BLaER1 (cell line): Measurements from ENCODE around the gene ACVR2B.
A peak's percentile ranks its signal among the peaks of the same experiment; 100 is the strongest.

Experiments used
- H3K27ac ChIP-seq: shearing (Covaris generic); formaldehyde crosslinking; 2 replicates; pipeline ENCODE4 v1.8.1; 2022
- H3K27me3 ChIP-seq: shearing (Covaris generic); formaldehyde crosslinking; 2 replicates; pipeline ENCODE4 v1.8.1; 2022
- H3K36me3 ChIP-seq: shearing (Covaris generic); formaldehyde crosslinking; 2 replicates; pipeline ENCODE4 v1.8.1; 2022
- H3K4me1 ChIP-seq: shearing (Covaris generic); formaldehyde crosslinking; 2 replicates; pipeline ENCODE4 v1.8.1; 2022
- H3K4me2 ChIP-seq: shearing (Covaris generic); formaldehyde crosslinking; 2 replicates; pipeline ENCODE4 v1.8.1; 2022
- H3K4me3 ChIP-seq: shearing (Covaris generic); formaldehyde crosslinking; 2 replicates; pipeline ENCODE4 v1.8.1; 2022
- H3K9ac ChIP-seq: shearing (Covaris generic); formaldehyde crosslinking; 2 replicates; pipeline ENCODE4 v1.8.1; 2022
- H3K9me3 ChIP-seq: shearing (Covaris generic); formaldehyde crosslinking; 2 replicates; pipeline ENCODE4 v1.8.1; 2022
- H4K20me1 ChIP-seq: shearing (Covaris generic); formaldehyde crosslinking; 2 replicates; pipeline ENCODE4 v1.8.1; 2022
- Cebpa-rat ChIP-seq: shearing (Covaris generic); IDR thresholded peaks from 2 replicates; pipeline ENCODE4 v1.8.1; 2022

The ACVR2B gene

GRCh38 chr3:38500688-38501417, 47.2 kb downstream of the ACVR2B start:
- Histone ChIP-seq H3K27ac (no peak overlapping the region), H3K4me3 (no peak overlapping the region), H3K4me1 (peaks cover 12% of the 10 kb centered on the region), H3K4me2 (no peak overlapping the region), H3K36me3 (peaks cover 47% of the 10 kb centered on the region), H3K9ac (no peak overlapping the region), H3K27me3 (no peaks in the 10 kb centered on the region), H4K20me1 (no peaks in the 10 kb centered on the region), H3K9me3 (no peaks in the 10 kb centered on the region)
- no peak for TF ChIP-seq Cebpa-rat

- Histone ChIP-seq H3K36me3 (peaks cover 51% of the 10 kb centered on the region), H3K9ac (no peak overlapping the region), H3K4me1 (no peaks in the 10 kb centered on the region), H3K27ac (no peak overlapping the region), H3K9me3 (no peaks in the 10 kb centered on the region), H4K20me1 (no peaks in the 10 kb centered on the region), H3K4me2 (no peak overlapping the region), H3K27me3 (no peaks in the 10 kb centered on the region), H3K4me3 (no peak overlapping the region)
- TF ChIP-seq Cebpa-rat: no peak
Measured at GRCh38 chr3:38507120-38507519, 53.4 kb downstream of the ACVR2B start.

GRCh38 chr3:38509732-38510131, 56.0 kb downstream of the ACVR2B start:
- Histone ChIP-seq H3K27me3 (no peaks in the 10 kb centered on the region), H3K36me3 (peaks cover 56% of the 10 kb centered on the region), H3K9me3 (no peaks in the 10 kb centered on the region), H3K9ac (no peak overlapping the region), H3K4me3 (no peak overlapping the region), H3K27ac (no peak overlapping the region), H4K20me1 (no peaks in the 10 kb centered on the region), H3K4me2 (no peak overlapping the region), H3K4me1 (no peaks in the 10 kb centered on the region)
- TF ChIP-seq Cebpa-rat: no peak

- Histone ChIP-seq H3K36me3 (peaks cover 59% of the 10 kb centered on the region), H3K27ac (no peak overlapping the region), H3K4me2 (no peak overlapping the region), H3K4me3 (no peak overlapping the region), H3K4me1 (no peaks in the 10 kb centered on the region), H4K20me1 (no peaks in the 10 kb centered on the region), H3K9ac (no peak overlapping the region), H3K9me3 (no peaks in the 10 kb centered on the region), H3K27me3 (no peaks in the 10 kb centered on the region)
- TF ChIP-seq Cebpa-rat: no peak
Measured at GRCh38 chr3:38510631-38511030, 56.9 kb downstream of the ACVR2B start.

- Histone ChIP-seq H3K9ac (no peak overlapping the region), H3K4me1 (no peaks in the 10 kb centered on the region), H3K27me3 (no peaks in the 10 kb centered on the region), H3K4me2 (no peak overlapping the region), H3K9me3 (no peaks in the 10 kb centered on the region), H3K36me3 (peaks cover 56% of the 10 kb centered on the region), H4K20me1 (no peaks in the 10 kb centered on the region), H3K4me3 (no peak overlapping the region), H3K27ac (no peak overlapping the region)
- no peak for TF ChIP-seq Cebpa-rat
Measured at GRCh38 chr3:38511546-38511945, 57.9 kb downstream of the ACVR2B start.

GRCh38 chr3:38515367-38515766, 61.7 kb downstream of the ACVR2B start:
- no peak overlapping the region for H3K4me3 ChIP-seq
- no peaks in the 10 kb centered on the region for H3K27me3 ChIP-seq
- no peak overlapping the region for H3K9ac ChIP-seq
- H3K4me1 ChIP-seq: peaks cover 21% of the 10 kb centered on the region
- no peaks in the 10 kb centered on the region for H4K20me1 ChIP-seq
- TF ChIP-seq Cebpa-rat: no peak
- H3K9me3 ChIP-seq: no peaks in the 10 kb centered on the region
- no peak overlapping the region for H3K27ac ChIP-seq
- no peak overlapping the region for H3K4me2 ChIP-seq
- peaks cover 34% of the 10 kb centered on the region for H3K36me3 ChIP-seq

- TF ChIP-seq Cebpa-rat: no peak
- no peak overlapping the region for H3K4me2 ChIP-seq
- no peak overlapping the region for H3K9ac ChIP-seq
- H3K4me1 ChIP-seq: peaks cover 23% of the 10 kb centered on the region
- H3K36me3 ChIP-seq: peaks cover 30% of the 10 kb centered on the region
- no peaks in the 10 kb centered on the region for H3K9me3 ChIP-seq
- H3K27ac ChIP-seq: no peak overlapping the region
- no peaks in the 10 kb centered on the region for H3K27me3 ChIP-seq
- no peak overlapping the region for H3K4me3 ChIP-seq
- H4K20me1 ChIP-seq: no peaks in the 10 kb centered on the region
Measured at GRCh38 chr3:38516669-38517068, 63.0 kb downstream of the ACVR2B start.

GRCh38 chr3:38519000-38519399, 65.3 kb downstream of the ACVR2B start:
- Histone ChIP-seq H3K4me2 (peak overlapping the region; percentile 65), H4K20me1 (no peaks in the 10 kb centered on the region), H3K36me3 (peaks cover 40% of the 10 kb centered on the region), H3K9me3 (no peaks in the 10 kb centered on the region), H3K27me3 (no peaks in the 10 kb centered on the region), H3K4me1 (peaks cover 23% of the 10 kb centered on the region), H3K4me3 (no peak overlapping the region), H3K27ac (no peak overlapping the region), H3K9ac (no peak overlapping the region)
- no peak for TF ChIP-seq Cebpa-rat

- Histone ChIP-seq H3K27ac (peak overlapping the region; percentile 24; the same call in 1 of the 2 replicates), H4K20me1 (no peaks in the 10 kb centered on the region), H3K4me2 (peak overlapping the region; percentile 65), H3K9me3 (no peaks in the 10 kb centered on the region), H3K4me3 (no peak overlapping the region), H3K27me3 (no peaks in the 10 kb centered on the region), H3K36me3 (peaks cover 41% of the 10 kb centered on the region), H3K4me1 (peaks cover 23% of the 10 kb centered on the region), H3K9ac (0 out of 2 replicates have a peak overlapping the region, but pooled peaks have one; percentile 18)
- TF ChIP-seq Cebpa-rat: no peak
Measured at GRCh38 chr3:38519651-38520050, 66.0 kb downstream of the ACVR2B start.

GRCh38 chr3:38521391-38521987, 67.8 kb downstream of the ACVR2B start:
- Histone ChIP-seq H3K27me3 (no peaks in the 10 kb centered on the region), H3K4me3 (no peak overlapping the region), H4K20me1 (no peaks in the 10 kb centered on the region), H3K9me3 (no peaks in the 10 kb centered on the region), H3K36me3 (peaks cover 49% of the 10 kb centered on the region), H3K4me1 (peaks cover 23% of the 10 kb centered on the region), H3K4me2 (no peak overlapping the region), H3K9ac (no peak overlapping the region), H3K27ac (no peak overlapping the region)
- no peak for TF ChIP-seq Cebpa-rat
